Measurements from ENCODE around the gene STUM. TPM values are rescaled to one million over a fixed set of nuclear protein-coding genes. Genes with fewer than 3 reads are reported as not detected.

STUM gene
- polyA plus RNA-seq, 1 donor (not counting 4 experiments of a cell fraction or from before 2014, with no cell fraction given) = 0.01 TPM

DNA sequence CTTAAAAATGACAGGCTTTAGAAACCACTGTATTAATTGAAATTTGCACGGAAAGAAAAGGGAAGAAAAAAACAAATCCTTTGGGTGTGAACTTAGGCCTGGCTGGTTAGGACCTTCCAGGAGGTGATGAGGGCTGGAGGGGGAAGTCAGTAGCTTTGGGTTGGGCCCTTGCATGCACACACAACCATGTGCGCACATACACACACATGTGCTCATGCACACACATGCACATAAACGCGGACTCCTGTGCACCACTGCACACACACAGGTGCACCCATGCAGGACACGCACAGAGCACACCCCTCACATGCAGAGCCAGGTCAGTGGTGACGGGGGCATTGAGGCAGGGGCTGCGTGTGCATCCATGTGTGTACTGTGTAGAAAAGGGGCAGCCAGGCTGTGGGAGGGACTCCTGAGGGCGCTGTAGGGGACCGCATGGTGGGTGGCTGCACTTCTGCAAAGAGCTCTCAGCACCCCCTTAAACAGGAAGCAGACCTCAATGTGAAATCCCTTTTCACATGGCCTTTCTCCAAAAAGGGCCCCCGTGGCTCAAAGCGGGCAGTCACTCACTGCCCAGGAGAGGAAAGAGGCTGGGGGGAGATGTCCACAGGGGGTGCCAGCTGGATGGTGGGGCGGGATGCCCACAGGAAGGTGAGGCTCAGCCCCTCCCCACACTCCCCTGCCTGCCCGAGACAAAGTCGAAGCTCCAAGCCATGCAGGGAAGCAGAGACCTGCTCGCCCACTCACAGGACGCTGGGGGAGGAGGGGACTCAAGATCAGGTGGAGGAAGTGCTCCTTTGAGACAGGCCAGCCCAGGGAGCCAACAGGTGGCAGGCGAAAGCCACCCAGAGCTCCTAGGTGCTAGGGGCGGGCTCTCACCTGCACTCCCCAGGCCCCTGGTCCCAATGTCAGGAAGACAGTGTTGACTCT is 95.3 kb downstream of the STUM start:
- Histone ChIP-seq H3K79me2 (ENCODE audit: control insufficient read depth, insufficient read depth, low read length) (no peaks in the 10 kb centered on the region), H3K27me3 (ENCODE audit: control insufficient read depth, extremely low read depth, insufficient read depth, low read length) (no peaks in the 10 kb centered on the region), H3K4me3 (ENCODE audit: control insufficient read depth in 2 of 3, extremely low read depth in 1 of 3, insufficient read depth in 2 of 3, low read depth in 1 of 3, low read length in 3 of 3) (no peak overlapping the region), H3K27ac (ENCODE audit: control insufficient read depth, insufficient read depth, low read length) (no peak overlapping the region), H3K4me1 (ENCODE audit: control insufficient read depth, extremely low read depth, insufficient read depth, low read length) (peaks cover 10% of the 10 kb centered on the region), H3K9me3 (ENCODE audit: control insufficient read depth, low read depth, low read length) (no peaks in the 10 kb centered on the region), H4K20me1 (ENCODE audit: control insufficient read depth, extremely low read depth, insufficient read depth, low read length) (peaks cover 3% of the 10 kb centered on the region), H3K36me3 (ENCODE audit: control insufficient read depth in 2 of 2, extremely low read depth in 1 of 2, insufficient read depth in 2 of 2, low read length in 2 of 2) (peaks cover 3 to 7% of the 10 kb centered on the region in 2 experiments), H2AFZ (ENCODE audit: control insufficient read depth, low read length) (no peak overlapping the region), H3K9me1 (ENCODE audit: control insufficient read depth, extremely low read depth, insufficient read depth, low read length) (no peaks in the 10 kb centered on the region), H3K9ac (ENCODE audit: control insufficient read depth, extremely low read depth, insufficient read depth, low read length) (no peak overlapping the region), H3K4me2 (ENCODE audit: control insufficient read depth, extremely low read depth, insufficient read depth, low read depth, low read length) (no peak overlapping the region)
- dilution Hi-C loops (cut with MboI; ENCODE audit: extremely low pct_ligation_motif_present, low sequenced_read_pairs) = no loop called here
- TF ChIP-seq, protein P1, sequence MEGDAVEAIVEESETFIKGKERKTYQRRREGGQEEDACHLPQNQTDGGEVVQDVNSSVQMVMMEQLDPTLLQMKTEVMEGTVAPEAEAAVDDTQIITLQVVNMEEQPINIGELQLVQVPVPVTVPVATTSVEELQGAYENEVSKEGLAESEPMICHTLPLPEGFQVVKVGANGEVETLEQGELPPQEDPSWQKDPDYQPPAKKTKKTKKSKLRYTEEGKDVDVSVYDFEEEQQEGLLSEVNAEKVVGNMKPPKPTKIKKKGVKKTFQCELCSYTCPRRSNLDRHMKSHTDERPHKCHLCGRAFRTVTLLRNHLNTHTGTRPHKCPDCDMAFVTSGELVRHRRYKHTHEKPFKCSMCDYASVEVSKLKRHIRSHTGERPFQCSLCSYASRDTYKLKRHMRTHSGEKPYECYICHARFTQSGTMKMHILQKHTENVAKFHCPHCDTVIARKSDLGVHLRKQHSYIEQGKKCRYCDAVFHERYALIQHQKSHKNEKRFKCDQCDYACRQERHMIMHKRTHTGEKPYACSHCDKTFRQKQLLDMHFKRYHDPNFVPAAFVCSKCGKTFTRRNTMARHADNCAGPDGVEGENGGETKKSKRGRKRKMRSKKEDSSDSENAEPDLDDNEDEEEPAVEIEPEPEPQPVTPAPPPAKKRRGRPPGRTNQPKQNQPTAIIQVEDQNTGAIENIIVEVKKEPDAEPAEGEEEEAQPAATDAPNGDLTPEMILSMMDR (optimal IDR thresholded peaks at IDR 0.05 in 1 of 3, IDR thresholded peaks at IDR 0.05 in 1 of 3, conservative IDR thresholded peaks at IDR 0.05 in 1 of 3; ENCODE audit: extremely low read depth in 1 of 3, insufficient read depth in 2 of 3, low read length in 3 of 3) = no peak
- no peak for TF ChIP-seq EZH2 (IDR thresholded peaks at IDR 0.05; ENCODE audit: low read length)
- FAIRE-seq = no peak
- no peak for DNase-seq (ENCODE audit: low read depth, low spot score)

- no peak for DNase-seq (ENCODE audit: low read depth, low spot score)
- Histone ChIP-seq H3K9me1 (ENCODE audit: control insufficient read depth, extremely low read depth, insufficient read depth, low read length) (no peaks in the 10 kb centered on the region), H3K4me1 (ENCODE audit: control insufficient read depth, extremely low read depth, insufficient read depth, low read length) (peaks cover 10% of the 10 kb centered on the region), H3K9ac (ENCODE audit: control insufficient read depth, extremely low read depth, insufficient read depth, low read length) (no peak overlapping the region), H4K20me1 (ENCODE audit: control insufficient read depth, extremely low read depth, insufficient read depth, low read length) (peaks cover 3% of the 10 kb centered on the region), H3K9me3 (ENCODE audit: control insufficient read depth, low read depth, low read length) (no peaks in the 10 kb centered on the region), H2AFZ (ENCODE audit: control insufficient read depth, low read length) (no peak overlapping the region), H3K4me2 (ENCODE audit: control insufficient read depth, extremely low read depth, insufficient read depth, low read depth, low read length) (no peak overlapping the region), H3K79me2 (ENCODE audit: control insufficient read depth, insufficient read depth, low read length) (no peaks in the 10 kb centered on the region), H3K27ac (ENCODE audit: control insufficient read depth, insufficient read depth, low read length) (no peak overlapping the region), H3K4me3 (ENCODE audit: control insufficient read depth in 2 of 3, extremely low read depth in 1 of 3, insufficient read depth in 2 of 3, low read depth in 1 of 3, low read length in 3 of 3) (no peak overlapping the region), H3K36me3 (ENCODE audit: control insufficient read depth in 2 of 2, extremely low read depth in 1 of 2, insufficient read depth in 2 of 2, low read length in 2 of 2) (peaks cover 3 to 5% of the 10 kb centered on the region in 2 experiments), H3K27me3 (ENCODE audit: control insufficient read depth, extremely low read depth, insufficient read depth, low read length) (no peaks in the 10 kb centered on the region)
- dilution Hi-C loops (cut with MboI; ENCODE audit: extremely low pct_ligation_motif_present, low sequenced_read_pairs) = no loop called here
- TF ChIP-seq EZH2 (IDR thresholded peaks at IDR 0.05; ENCODE audit: low read length) = no peak
- TF ChIP-seq, protein P1 (optimal IDR thresholded peaks at IDR 0.05 in 1 of 3, IDR thresholded peaks at IDR 0.05 in 1 of 3, conservative IDR thresholded peaks at IDR 0.05 in 1 of 3; ENCODE audit: extremely low read depth in 1 of 3, insufficient read depth in 2 of 3, low read length in 3 of 3) = no peak
- FAIRE-seq = no peak
Measured at GRCh38 chr1:226644541-226645176, 96.1 kb downstream of the STUM start.

Data from keratinocyte (primary cell).